ENCODE results near the gene SDF4. TPM values are rescaled to one million over a fixed set of nuclear protein-coding genes. Genes with fewer than 3 reads are reported as not detected.

Gene SDF4
- total and polyA plus RNA-seq, 2 donors (not counting 1 experiment from before 2014, with no cell fraction given) = 100 to 143 TPM

- WGBS (ENCODE audit: insufficient coverage) = 96% methylated on average over 20 of the region's 21 CpGs
- Mint-ChIP-seq H3K4me1 (peaks cover 6% of the 10 kb centered on the region), H3K4me3 (no peak overlapping the region), H3K27me3 (no peaks in the 10 kb centered on the region), H3K27ac (no peak overlapping the region), H3K9me3 (ENCODE audit: insufficient read depth) (no peaks in the 10 kb centered on the region)
- no peak overlapping the region for H2AFZ ChIP-seq (ENCODE audit: insufficient read depth, low read depth, low read length, poor library complexity, severe bottlenecking)
- H4K20me1 ChIP-seq (ENCODE audit: control insufficient read depth, insufficient read depth, low read length, poor library complexity, severe bottlenecking) = peaks cover 93% of the 10 kb centered on the region
- no peaks in the 10 kb centered on the region for H3K9me3 ChIP-seq (ENCODE audit: control extremely low read depth in 1 of 3, control insufficient read depth in 2 of 3, insufficient read depth in 1 of 3, low read length in 2 of 3)
- no peaks in the 10 kb centered on the region for H3K4me1 ChIP-seq (ENCODE audit: control insufficient read depth in 2 of 2, insufficient read depth in 2 of 2, low read length in 2 of 2)
- H3K9ac ChIP-seq (ENCODE audit: low read length) = no peak overlapping the region
- CTCF ChIA-PET = no interaction called here
- POLR2A ChIA-PET = no interaction called here
- no peak overlapping the region for H3K27ac ChIP-seq (ENCODE audit: low read length in 2 of 2)
- no peak for ATAC-seq (ENCODE audit: low read depth)
- DNase-seq = no peak
- TF ChIP-seq CTCF (IDR thresholded peaks at IDR 0.05) = no peak
- no peak for TF ChIP-seq EZH2 (IDR thresholded peaks at IDR 0.05; ENCODE audit: borderline replicate concordance, insufficient read depth, low read depth, low read length, poor library complexity, severe bottlenecking)
- peaks cover 0 to 80% of the 10 kb centered on the region in 2 experiments for H3K36me3 ChIP-seq (replicated peaks in 1 of 2; ENCODE audit: control extremely low read depth in 1 of 2, control insufficient read depth in 1 of 2, extremely low read depth in 1 of 2, insufficient read depth in 2 of 2, low read length in 1 of 2)
- H3K4me3 ChIP-seq (ENCODE audit: control extremely low read depth in 1 of 5, extremely low read depth in 1 of 5, insufficient read depth in 1 of 5, low read depth in 2 of 5, low read length in 4 of 5) = no peak overlapping the region
- intact Hi-C loops (cut with micrococcal nuclease) = no loop called here
- H3K4me2 ChIP-seq (replicated peaks; ENCODE audit: low read depth, low read length, poor library complexity, severe bottlenecking) = no peak overlapping the region
- H3K27me3 ChIP-seq (replicated peaks in 1 of 4; ENCODE audit: control extremely low read depth in 1 of 4, control insufficient read depth in 3 of 4, insufficient read depth in 4 of 4, low read length in 3 of 4) = no peaks in the 10 kb centered on the region
- H3K79me2 ChIP-seq (ENCODE audit: control insufficient read depth, insufficient read depth, low read length) = peaks cover 55% of the 10 kb centered on the region
Observed at GRCh38 chr1:1223891-1224290, 7.9 kb downstream of the SDF4 start.

- Histone ChIP-seq H3K4me3 (ENCODE audit: control extremely low read depth in 1 of 5, extremely low read depth in 1 of 5, insufficient read depth in 1 of 5, low read depth in 2 of 5, low read length in 4 of 5) (no peak overlapping the region), H4K20me1 (ENCODE audit: control insufficient read depth, insufficient read depth, low read length, poor library complexity, severe bottlenecking) (peaks cover 93% of the 10 kb centered on the region), H3K36me3 (replicated peaks in 1 of 2; ENCODE audit: control extremely low read depth in 1 of 2, control insufficient read depth in 1 of 2, extremely low read depth in 1 of 2, insufficient read depth in 2 of 2, low read length in 1 of 2) (peaks cover 0 to 79% of the 10 kb centered on the region in 2 experiments), H3K9ac (ENCODE audit: low read length) (no peak overlapping the region), H2AFZ (ENCODE audit: insufficient read depth, low read depth, low read length, poor library complexity, severe bottlenecking) (no peak overlapping the region), H3K79me2 (ENCODE audit: control insufficient read depth, insufficient read depth, low read length) (peaks cover 49% of the 10 kb centered on the region), H3K27me3 (replicated peaks in 1 of 4; ENCODE audit: control extremely low read depth in 1 of 4, control insufficient read depth in 3 of 4, insufficient read depth in 4 of 4, low read length in 3 of 4) (no peaks in the 10 kb centered on the region), H3K27ac (ENCODE audit: low read length in 2 of 2) (no peak overlapping the region), H3K4me1 (ENCODE audit: control insufficient read depth in 2 of 2, insufficient read depth in 2 of 2, low read length in 2 of 2) (no peaks in the 10 kb centered on the region), H3K4me2 (replicated peaks; ENCODE audit: low read depth, low read length, poor library complexity, severe bottlenecking) (no peak overlapping the region), H3K9me3 (ENCODE audit: control extremely low read depth in 1 of 3, control insufficient read depth in 2 of 3, insufficient read depth in 1 of 3, low read length in 2 of 3) (no peaks in the 10 kb centered on the region)
- ATAC-seq (ENCODE audit: low read depth) (no peak), DNase-seq (no peak)
- H3K4me1 Mint-ChIP-seq = peaks cover 3% of the 10 kb centered on the region
- no peaks in the 10 kb centered on the region for H3K9me3 Mint-ChIP-seq (ENCODE audit: insufficient read depth)
- intact Hi-C loops (cut with micrococcal nuclease) = no loop called here
- TF ChIP-seq CTCF (IDR thresholded peaks at IDR 0.05) = no peak
- TF ChIP-seq EZH2 (IDR thresholded peaks at IDR 0.05; ENCODE audit: borderline replicate concordance, insufficient read depth, low read depth, low read length, poor library complexity, severe bottlenecking) = no peak
- H3K27ac Mint-ChIP-seq = no peak overlapping the region
- ChIA-PET POLR2A (no interaction called here), CTCF (no interaction called here)
- H3K27me3 Mint-ChIP-seq = no peaks in the 10 kb centered on the region
- WGBS (ENCODE audit: insufficient coverage) = 99% methylated on average over 12 of the region's 15 CpGs
- no peak overlapping the region for H3K4me3 Mint-ChIP-seq
Observed at GRCh38 chr1:1223321-1223720, 8.5 kb downstream of the SDF4 start.

Measured in B cell (primary cell).